ENCODE measurements around the gene P2RY8. TPM values are rescaled to one million over a fixed set of nuclear protein-coding genes. Genes with fewer than 3 reads are reported as not detected.

P2RY8 gene
- total and polyA plus RNA-seq, 10 of the 15 experiments (the other 5 are each of a cell fraction or from before 2014, with no cell fraction given), result 2.0 to 64.4 (median 36.5) TPM

DNA sequence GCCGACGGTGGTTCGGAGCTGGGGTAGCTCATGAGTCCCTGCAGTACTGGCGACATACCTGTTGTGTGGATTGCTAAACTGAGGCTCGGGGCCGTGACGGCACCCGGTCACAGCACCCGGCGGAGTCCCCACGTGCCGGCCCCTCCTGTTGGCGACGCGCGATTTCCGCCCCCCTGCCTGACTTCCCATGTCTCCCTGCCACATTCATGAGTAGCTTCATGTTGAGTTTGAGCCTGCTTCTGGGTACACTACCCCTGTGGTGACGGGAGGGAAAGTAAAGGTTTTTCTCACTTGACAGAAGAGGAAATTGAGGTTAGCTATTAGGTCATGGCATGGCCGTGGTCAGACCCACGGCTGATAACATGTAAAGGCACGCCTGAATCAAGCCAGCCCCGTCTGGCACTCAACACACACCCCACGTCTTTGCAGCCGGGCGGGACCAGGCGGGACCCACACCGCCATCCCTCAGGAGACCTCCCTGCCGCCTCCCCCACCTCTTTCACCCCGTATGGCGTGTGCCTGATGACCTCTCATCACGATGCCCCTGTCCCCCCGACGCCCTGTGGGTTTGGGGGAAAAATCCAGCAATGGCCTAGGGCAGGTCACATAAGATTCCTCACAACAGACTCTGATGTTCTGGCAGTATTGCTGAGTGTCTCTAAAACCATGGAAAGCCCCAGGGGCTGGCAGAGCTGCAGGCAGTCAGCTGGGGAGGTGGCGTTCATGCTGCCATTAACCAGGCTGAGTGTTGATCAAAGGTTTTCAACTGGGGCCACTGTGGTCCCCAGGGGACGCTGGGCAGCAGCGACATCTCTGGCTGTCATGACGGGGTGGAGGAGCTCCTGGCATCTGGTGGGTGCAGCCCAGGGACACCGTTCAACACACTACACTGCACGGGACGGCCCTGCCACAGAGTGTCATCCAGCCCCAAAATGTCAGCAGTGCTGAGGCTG, 29.2 kb downstream of the P2RY8 start (continued):
- TF ChIP-seq RAD51 (IDR thresholded peaks at IDR 0.05) (0 out of 2 replicates have a peak, but pooled peaks have one; percentile 31), HCFC1 (IDR thresholded peaks at IDR 0.05; ENCODE audit: low read length) (no peak), BRCA1 (IDR thresholded peaks at IDR 0.05; ENCODE audit: low read depth, low read length) (no peak), STAT3 (IDR thresholded peaks at IDR 0.05; ENCODE audit: low read depth, low read length) (no peak), NFIC (IDR thresholded peaks at IDR 0.05; ENCODE audit: low read depth, low read length) (peak; percentile 88), RAD21 (IDR thresholded peaks at IDR 0.05; ENCODE audit: insufficient read depth, low read depth, low read length) (peak; percentile 35)
- TF ChIP-seq, protein P1, sequence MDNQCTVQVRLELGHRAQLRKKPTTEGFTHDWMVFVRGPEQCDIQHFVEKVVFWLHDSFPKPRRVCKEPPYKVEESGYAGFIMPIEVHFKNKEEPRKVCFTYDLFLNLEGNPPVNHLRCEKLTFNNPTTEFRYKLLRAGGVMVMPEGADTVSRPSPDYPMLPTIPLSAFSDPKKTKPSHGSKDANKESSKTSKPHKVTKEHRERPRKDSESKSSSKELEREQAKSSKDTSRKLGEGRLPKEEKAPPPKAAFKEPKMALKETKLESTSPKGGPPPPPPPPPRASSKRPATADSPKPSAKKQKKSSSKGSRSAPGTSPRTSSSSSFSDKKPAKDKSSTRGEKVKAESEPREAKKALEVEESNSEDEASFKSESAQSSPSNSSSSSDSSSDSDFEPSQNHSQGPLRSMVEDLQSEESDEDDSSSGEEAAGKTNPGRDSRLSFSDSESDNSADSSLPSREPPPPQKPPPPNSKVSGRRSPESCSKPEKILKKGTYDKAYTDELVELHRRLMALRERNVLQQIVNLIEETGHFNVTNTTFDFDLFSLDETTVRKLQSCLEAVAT (IDR thresholded peaks at IDR 0.05), result peak; percentile 94

DNA sequence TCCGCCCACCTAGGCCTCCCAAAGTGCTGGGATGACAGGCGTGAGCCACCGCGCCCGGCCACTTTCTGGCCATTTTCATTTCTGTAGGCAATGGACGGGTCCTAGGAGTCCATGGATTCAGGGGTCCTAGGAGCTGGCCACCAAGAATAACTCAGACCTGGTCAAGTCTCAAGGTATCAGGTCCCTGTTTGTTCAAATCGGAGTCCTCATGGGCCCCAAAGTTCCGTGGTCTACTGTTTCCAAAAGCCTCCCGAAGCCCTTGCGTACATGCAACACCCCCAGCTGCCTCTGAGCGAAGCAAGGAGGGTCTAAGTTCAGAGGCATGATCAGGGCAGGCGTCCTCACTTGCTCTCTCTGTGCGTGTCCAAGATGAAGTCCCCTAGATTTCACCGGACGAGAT, 30.1 kb downstream of the P2RY8 start:
- peaks cover 5 to 15% of the 10 kb centered on the region in 2 experiments; a peak in 3 of 4 replicates for H3K36me3 ChIP-seq (ENCODE audit: control insufficient read depth in 2 of 2, insufficient read depth in 2 of 2, low read length in 1 of 2)
- H3K27ac ChIP-seq (ENCODE audit: control insufficient read depth, insufficient read depth), result peak overlapping the region; percentile 89
- no peaks in the 10 kb centered on the region for H4K20me1 ChIP-seq (ENCODE audit: control insufficient read depth, insufficient read depth)
- no peak overlapping the region for H2AFZ ChIP-seq (ENCODE audit: control insufficient read depth, low read depth, low read length)
- intact Hi-C loops (cut with micrococcal nuclease; ENCODE audit: unreplicated experiment), result no loop called here
- BruUV-seq (replicated peaks), result no TSS peak
- ChIA-PET SMC1A (ENCODE audit: uncharacterized antibody, unreplicated experiment) (no interaction called here), POLR2A (no interaction called here), RAD21 (ENCODE audit: unreplicated experiment) (no interaction called here), CTCF (no interaction called here)
- no peaks in the 10 kb centered on the region for H3K27me3 ChIP-seq (replicated peaks in 1 of 2; ENCODE audit: control insufficient read depth in 2 of 2, insufficient read depth in 2 of 2, low read length in 1 of 2)
- peak overlapping the region; percentile 75 for H3K4me2 ChIP-seq (ENCODE audit: control insufficient read depth, insufficient read depth)
- in situ Hi-C loops (cut with MboI), result no loop called here
- ATAC-seq, result no peak
- peaks cover 57% of the 10 kb centered on the region for H3K4me1 ChIP-seq (ENCODE audit: control insufficient read depth, insufficient read depth, low read length)
- WGBS (ENCODE audit: insufficient coverage, insufficient replicate concordance, low lambda C conversion rate, missing lambda C conversion rate), result 98% methylated on average over 9 of the region's 15 CpGs
- H3K9ac ChIP-seq (ENCODE audit: control insufficient read depth, insufficient read depth, low read length), result no peak overlapping the region
- peaks cover 30% of the 10 kb centered on the region for H3K79me2 ChIP-seq (ENCODE audit: control insufficient read depth, insufficient read depth, low read length)
- no peak for DNase-seq (ENCODE audit: low read depth, low spot score)
- no peak overlapping the region for H3K4me3 ChIP-seq
- H3K9me3 ChIP-seq (replicated peaks; ENCODE audit: control insufficient read depth, insufficient read depth, low read length), result peaks cover 2% of the 10 kb centered on the region; the same call in 2 of the 3 replicates
- FAIRE-seq, result no peak
- TF ChIP-seq SREBF2 (IDR thresholded peaks at IDR 0.05; ENCODE audit: low read length), result no peak
- no peak for TF ChIP-seq NBN (IDR thresholded peaks at IDR 0.05)
- no peak for TF ChIP-seq SP1 (IDR thresholded peaks at IDR 0.05; ENCODE audit: low read depth, low read length)
- TF ChIP-seq, protein P2, sequence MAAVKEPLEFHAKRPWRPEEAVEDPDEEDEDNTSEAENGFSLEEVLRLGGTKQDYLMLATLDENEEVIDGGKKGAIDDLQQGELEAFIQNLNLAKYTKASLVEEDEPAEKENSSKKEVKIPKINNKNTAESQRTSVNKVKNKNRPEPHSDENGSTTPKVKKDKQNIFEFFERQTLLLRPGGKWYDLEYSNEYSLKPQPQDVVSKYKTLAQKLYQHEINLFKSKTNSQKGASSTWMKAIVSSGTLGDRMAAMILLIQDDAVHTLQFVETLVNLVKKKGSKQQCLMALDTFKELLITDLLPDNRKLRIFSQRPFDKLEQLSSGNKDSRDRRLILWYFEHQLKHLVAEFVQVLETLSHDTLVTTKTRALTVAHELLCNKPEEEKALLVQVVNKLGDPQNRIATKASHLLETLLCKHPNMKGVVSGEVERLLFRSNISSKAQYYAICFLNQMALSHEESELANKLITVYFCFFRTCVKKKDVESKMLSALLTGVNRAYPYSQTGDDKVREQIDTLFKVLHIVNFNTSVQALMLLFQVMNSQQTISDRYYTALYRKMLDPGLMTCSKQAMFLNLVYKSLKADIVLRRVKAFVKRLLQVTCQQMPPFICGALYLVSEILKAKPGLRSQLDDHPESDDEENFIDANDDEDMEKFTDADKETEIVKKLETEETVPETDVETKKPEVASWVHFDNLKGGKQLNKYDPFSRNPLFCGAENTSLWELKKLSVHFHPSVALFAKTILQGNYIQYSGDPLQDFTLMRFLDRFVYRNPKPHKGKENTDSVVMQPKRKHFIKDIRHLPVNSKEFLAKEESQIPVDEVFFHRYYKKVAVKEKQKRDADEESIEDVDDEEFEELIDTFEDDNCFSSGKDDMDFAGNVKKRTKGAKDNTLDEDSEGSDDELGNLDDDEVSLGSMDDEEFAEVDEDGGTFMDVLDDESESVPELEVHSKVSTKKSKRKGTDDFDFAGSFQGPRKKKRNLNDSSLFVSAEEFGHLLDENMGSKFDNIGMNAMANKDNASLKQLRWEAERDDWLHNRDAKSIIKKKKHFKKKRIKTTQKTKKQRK (IDR thresholded peaks at IDR 0.05; ENCODE audit: low read depth, low read length), result no peak
- TF ChIP-seq, protein P3, sequence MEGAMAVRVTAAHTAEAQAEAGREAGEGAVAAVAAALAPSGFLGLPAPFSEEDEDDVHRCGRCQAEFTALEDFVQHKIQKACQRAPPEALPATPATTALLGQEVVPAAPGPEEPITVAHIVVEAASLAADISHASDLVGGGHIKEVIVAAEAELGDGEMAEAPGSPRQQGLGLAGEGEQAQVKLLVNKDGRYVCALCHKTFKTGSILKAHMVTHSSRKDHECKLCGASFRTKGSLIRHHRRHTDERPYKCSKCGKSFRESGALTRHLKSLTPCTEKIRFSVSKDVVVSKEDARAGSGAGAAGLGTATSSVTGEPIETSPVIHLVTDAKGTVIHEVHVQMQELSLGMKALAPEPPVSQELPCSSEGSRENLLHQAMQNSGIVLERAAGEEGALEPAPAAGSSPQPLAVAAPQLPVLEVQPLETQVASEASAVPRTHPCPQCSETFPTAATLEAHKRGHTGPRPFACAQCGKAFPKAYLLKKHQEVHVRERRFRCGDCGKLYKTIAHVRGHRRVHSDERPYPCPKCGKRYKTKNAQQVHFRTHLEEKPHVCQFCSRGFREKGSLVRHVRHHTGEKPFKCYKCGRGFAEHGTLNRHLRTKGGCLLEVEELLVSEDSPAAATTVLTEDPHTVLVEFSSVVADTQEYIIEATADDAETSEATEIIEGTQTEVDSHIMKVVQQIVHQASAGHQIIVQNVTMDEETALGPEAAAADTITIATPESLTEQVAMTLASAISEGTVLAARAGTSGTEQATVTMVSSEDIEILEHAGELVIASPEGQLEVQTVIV (IDR thresholded peaks at IDR 0.05; ENCODE audit: borderline replicate concordance, partially characterized antibody), result no peak
- no peak for TF ChIP-seq CHD2 (IDR thresholded peaks at IDR 0.05; ENCODE audit: borderline replicate concordance, low read depth, low read length)
- no peak for TF ChIP-seq HCFC1 (IDR thresholded peaks at IDR 0.05; ENCODE audit: low read length)
- TF ChIP-seq SMAD5 (IDR thresholded peaks at IDR 0.05; ENCODE audit: low read depth), result no peak
- no peak for TF ChIP-seq SREBF1 (IDR thresholded peaks at IDR 0.05; ENCODE audit: low read length)
- TF ChIP-seq IKZF2 (IDR thresholded peaks at IDR 0.05), result no peak
